Measurements from ENCODE around the gene PKD1. TPM values are rescaled to one million over a fixed set of nuclear protein-coding genes. Genes with fewer than 3 reads are reported as not detected.
"Not testable (repeated sequence)": the region's sequence is repeated elsewhere in the genome, so short reads cannot be mapped to it uniquely, and the experiment has no call there.

PKD1 gene
- total RNA-seq, 2 experiments from 2014 or later: 65.3 to 70.7 TPM

- ChIA-PET POLR2A (interaction anchor here (0.7 to 1.8 kb wide), 15 partner anchors 9 to 430 kb away, joined by 3 to 20 read pairs (median 6); partner anchors contain the start of genes ECI1, MSRB1, PKD1 and RNPS1), CTCF (interaction anchor here (0.5 to 6.8 kb wide), 5 partner anchors 8 to 1004 kb away, joined by 3 to 42 read pairs (median 5); no protein-coding TSS in a partner anchor)
These were observed 18.9 kb upstream of the PKD1 start for GRCh38 chr16:2154533-2155090.

- CTCF ChIA-PET: interaction anchor here (0.6 to 6.8 kb wide), 4 partner anchors 13 to 149 kb away, joined by 3 to 42 read pairs (median 6); partner anchors contain the start of gene ECI1
- POLR2A ChIA-PET: interaction anchor here (0.5 to 0.9 kb wide), 3 partner anchors 99 to 400 kb away, joined by 4 to 6 read pairs (median 4); partner anchors contain the start of gene ECI1
These were observed 17.2 kb upstream of the PKD1 start for GRCh38 chr16:2152695-2153506.

DNA sequence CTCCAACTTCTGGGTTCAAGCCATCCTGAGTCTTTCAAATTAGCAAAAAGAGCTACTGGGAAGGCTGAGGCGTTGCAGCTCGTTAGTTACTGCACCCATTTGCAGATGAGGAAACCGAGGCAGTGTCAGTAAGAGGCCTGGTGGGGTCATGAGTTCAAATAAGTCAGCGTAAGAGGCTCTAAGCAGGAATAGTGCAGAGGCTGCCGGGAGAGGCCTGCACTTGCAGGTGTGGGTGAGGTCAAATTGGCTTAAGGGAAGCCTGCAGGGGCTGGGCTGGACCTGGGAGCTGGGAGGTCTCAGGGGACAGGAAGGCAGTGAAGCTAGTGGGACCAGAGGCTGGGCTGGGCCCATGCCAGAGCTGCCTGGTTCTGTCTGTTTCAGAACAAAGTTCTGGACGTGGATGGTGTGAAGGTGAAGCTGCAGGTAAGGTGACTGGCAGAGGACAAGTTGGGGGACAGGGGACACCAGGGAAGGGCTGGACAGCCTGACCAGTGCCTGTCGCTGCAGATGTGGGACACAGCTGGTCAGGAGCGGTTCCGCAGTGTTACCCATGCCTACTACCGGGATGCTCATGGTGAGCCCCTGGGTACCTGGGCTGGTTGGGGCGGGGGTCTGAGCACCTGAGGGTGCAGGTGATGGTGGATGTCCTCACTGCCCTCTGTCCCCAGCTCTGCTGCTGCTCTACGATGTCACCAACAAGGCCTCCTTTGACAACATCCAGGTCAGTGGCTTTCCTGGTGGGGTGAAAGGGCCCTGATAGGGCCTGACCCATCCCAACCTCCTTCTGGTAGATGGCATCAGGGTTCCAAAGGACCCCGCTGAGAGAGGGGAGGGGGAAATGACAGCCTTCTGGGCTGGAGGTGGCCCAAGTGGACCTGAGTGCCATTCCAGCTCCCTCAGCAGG is 15.7 kb upstream of the PKD1 start:
- POLR2A ChIA-PET: interaction anchor here (0.5 kb wide), 1 partner anchor 19 kb away, joined by 4 read pairs; no protein-coding TSS in a partner anchor
- CTCF ChIA-PET: interaction anchor here (0.9 to 6.8 kb wide), 4 partner anchors 11 to 148 kb away, joined by 3 to 42 read pairs (median 6); no protein-coding TSS in a partner anchor

GRCh38 chr16:2150418-2151187 is 14.9 kb upstream of the PKD1 start:
- CTCF ChIA-PET: interaction anchor here (0.9 to 6.8 kb wide), 3 partner anchors 10 to 147 kb away, joined by 3 to 42 read pairs (median 4); no protein-coding TSS in a partner anchor
- POLR2A ChIA-PET: interaction anchor here (0.5 kb wide), 1 partner anchor 18 kb away, joined by 4 read pairs; no protein-coding TSS in a partner anchor

DNA sequence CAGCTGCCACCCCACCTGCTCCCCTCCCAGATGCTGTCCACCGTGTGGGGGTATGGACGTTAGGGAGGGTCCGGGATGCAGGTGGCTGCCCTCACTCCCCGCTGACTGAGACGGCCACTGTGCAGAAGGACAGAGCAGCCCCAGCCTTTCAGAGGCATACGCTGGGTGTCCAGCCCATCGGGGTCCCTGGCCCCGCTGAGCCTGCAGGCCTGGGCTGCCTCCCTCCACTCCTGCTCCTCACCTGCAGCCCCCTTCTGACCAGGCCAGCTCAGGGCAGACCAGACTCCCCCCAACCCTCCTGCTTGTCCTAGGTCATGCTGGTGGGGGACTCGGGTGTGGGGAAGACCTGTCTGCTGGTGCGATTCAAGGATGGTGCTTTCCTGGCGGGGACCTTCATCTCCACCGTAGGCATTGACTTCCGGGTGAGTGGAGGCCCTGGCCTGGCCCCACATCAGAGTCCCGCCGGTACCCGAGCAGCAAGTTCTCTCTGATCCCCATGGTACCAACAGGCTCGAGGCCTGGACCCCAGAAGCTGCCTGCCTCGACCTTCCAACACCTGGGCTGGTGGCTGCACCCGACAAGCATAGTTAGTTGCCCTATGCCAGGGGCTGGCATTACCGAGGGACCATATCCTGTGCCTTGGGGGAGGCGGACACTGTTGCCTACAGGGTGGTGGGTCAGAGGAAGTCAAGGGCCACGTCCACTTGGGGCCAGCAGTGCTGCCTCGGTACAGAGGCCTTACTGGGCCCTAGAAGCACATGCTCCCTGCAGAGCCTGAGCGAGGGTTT is 14.1 kb upstream of the PKD1 start:
- CTCF ChIA-PET: interaction anchor here (6.8 kb wide), 1 partner anchor 10 kb away, joined by 42 read pairs; no protein-coding TSS in a partner anchor
- POLR2A ChIA-PET: interaction anchor here (0.8 kb wide), 1 partner anchor 108 kb away, joined by 3 read pairs; no protein-coding TSS in a partner anchor

DNA sequence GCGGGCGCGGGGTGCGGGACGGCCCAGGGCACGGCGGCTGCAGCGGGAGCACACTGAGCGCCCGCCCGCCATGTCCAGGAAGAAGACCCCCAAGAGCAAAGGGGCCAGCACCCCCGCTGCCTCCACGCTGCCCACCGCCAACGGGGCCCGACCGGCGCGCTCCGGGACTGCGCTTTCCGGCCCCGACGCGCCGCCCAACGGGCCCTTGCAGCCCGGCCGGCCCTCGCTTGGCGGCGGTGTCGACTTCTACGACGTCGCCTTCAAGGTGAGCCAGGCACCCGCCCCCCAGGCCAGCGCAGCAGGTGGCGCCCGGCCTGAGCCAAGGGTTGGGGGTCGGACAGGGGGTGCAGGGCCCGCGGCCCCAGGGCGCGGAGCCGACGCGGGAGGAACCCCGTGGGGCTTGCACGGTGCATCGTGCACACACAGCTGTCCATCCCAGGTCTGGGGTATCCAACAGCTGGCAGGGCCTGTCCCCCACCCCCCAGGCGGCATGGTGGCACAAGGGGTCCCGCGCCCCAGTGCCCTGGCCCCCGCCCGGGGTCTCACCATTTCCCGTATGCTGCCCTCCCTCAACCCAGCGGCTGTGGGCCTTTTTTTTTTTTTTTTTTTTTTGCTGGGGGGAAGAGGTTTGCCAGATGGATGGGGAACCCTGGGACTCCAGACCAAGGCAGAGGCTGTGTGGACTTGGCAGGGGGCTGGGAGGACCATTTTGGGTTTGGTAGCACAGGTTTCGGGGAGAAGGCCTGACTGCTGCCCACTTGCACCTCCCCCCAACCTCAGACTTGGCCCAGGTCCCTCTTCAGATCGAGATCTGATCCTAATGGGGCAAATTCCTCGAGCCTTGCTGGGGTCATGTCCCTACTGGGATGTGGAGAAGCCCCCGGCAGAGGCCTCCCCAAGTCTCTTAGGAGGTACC is 13.3 kb upstream of the PKD1 start:
- ChIA-PET CTCF (interaction anchor here (1.9 to 6.8 kb wide), 2 partner anchors 9 to 126 kb away, joined by 8 to 42 read pairs; no protein-coding TSS in a partner anchor), POLR2A (interaction anchor here (0.8 kb wide), 1 partner anchor 107 kb away, joined by 3 read pairs; no protein-coding TSS in a partner anchor)

DNA sequence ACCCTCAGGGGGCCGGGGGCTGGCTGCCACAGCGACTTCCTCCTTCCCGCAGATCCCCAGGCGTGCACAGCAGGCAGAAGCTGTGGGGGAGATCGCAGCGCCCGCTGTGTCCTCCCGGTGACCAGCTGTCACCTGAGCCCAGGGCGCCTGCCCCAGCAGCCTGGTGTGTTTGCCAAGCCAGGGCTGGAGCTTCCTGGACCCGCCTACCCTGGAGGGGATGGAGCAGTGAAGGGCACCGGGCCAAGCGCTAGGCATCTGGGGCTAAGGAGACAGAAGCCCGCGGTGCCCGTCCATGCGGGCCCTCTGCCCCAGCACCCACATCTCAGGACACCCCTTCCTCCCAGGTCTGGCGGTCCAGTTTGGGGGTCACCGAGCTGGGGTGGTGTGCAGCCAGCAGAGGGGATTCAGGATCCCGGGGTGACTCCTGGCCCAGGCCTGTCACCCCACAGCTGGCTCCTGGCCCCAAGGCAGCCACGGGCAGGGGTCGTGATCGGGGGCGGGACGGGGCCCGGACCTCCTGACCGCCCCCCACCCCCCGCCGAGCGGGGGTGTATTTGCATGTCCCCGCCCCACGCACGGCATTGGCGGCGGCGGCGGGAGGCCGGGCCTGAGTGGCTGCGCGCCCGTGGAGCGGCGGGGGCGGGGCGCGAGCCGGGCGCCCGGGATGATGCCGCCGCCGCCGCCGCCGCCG is 12.4 kb upstream of the PKD1 start, which contains the start of gene RAB26:
Gene RAB26 (plus strand): TSS at position 645 of the 691 bp plus-strand sequence. CDS start 159 bp downstream, outside the sequence.
- ChIA-PET CTCF (interaction anchor here (0.8 to 3.2 kb wide), 4 partner anchors 9 to 144 kb away, joined by 3 to 10 read pairs (median 6); no protein-coding TSS in a partner anchor), POLR2A (no interaction called here)

- POLR2A ChIA-PET: no interaction called here
These were observed 11.7 kb upstream of the PKD1 start for GRCh38 chr16:2147378-2147777.

GRCh38 chr16:2145843-2146242 is 10.1 kb upstream of the PKD1 start:
- ChIA-PET POLR2A (interaction anchor here (0.9 to 1.0 kb wide), 2 partner anchors 9 to 10 kb away, joined by 3 read pairs; partner anchors contain the start of gene TRAF7), CTCF (interaction anchor here (0.9 to 3.2 kb wide), 4 partner anchors 9 to 142 kb away, joined by 3 to 10 read pairs (median 6); partner anchors contain the start of gene TRAF7)

More at GRCh38 chr16:2147378-2147777, 11.7 kb upstream of the PKD1 start:
- CTCF ChIA-PET: interaction anchor here (0.8 to 3.2 kb wide), 5 partner anchors 8 to 144 kb away, joined by 3 to 10 read pairs (median 8); partner anchors contain the start of gene TRAF7

- CTCF ChIA-PET: interaction anchor here (1.2 kb wide), 1 partner anchor 140 kb away, joined by 3 read pairs; no protein-coding TSS in a partner anchor
- POLR2A ChIA-PET: no interaction called here
These were observed 8.3 kb upstream of the PKD1 start for GRCh38 chr16:2143878-2144485.

GRCh38 chr16:2142942-2143877 is 7.5 kb upstream of the PKD1 start:
- ChIA-PET POLR2A (no interaction called here), CTCF (interaction anchor here (0.7 to 1.2 kb wide), 2 partner anchors 139 to 268 kb away, joined by 3 read pairs; no protein-coding TSS in a partner anchor)

DNA sequence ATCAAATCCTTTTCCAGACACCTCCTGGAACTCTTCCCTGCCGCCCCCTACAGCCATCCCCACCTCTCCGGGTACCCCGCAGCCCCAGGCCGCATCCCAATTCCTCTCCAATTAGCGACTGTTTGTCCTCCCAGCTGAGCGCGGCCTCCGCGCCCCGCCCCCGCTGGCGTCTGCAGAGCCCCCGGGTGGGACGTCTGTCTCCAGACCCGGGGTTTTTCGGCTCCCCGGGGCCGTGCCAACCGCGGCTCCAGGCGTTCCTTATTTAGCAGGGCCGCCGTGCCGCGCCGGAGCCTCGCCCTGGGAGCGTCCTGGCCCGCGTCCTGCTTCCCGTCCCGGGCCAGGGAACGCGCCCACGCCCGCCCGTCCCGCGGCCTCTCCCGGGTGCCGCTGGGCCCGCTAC is 627 bp downstream of the PKD1 start:
- POLR2A ChIA-PET, CTCF ChIA-PET: not testable (repeated sequence)

DNA sequence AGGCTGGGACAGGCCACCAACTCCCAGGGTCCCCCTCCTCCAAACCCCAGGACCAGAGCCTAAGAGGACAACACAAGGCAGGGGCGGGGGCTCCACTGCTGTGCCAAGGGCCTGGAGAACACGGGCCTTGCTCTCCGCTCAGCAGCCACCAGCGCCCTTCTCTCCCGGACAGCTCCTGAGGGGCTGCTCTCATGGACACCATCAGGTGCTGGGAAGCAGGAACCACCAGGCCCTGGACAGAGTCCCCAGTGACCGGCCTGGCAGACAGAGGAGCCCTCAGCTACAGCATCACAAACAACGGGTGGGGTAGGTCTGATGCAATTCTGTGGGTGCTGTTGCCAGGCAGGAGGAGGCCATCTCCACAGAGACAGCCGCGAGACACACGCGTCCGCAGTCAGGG is 1.9 kb downstream of the PKD1 start:
- CTCF ChIA-PET, POLR2A ChIA-PET: not testable (repeated sequence)

GRCh38 chr16:2129890-2130447 is 5.7 kb downstream of the PKD1 start:
- POLR2A ChIA-PET, CTCF ChIA-PET: not testable (repeated sequence)
